Suprapubic skin (tissue), 4 donors: ENCODE measurements around the gene GAB3. TPM values are rescaled to one million over a fixed set of nuclear protein-coding genes. Genes with fewer than 3 reads are reported as not detected.

Experiments
- DNase-seq, 2 donors: peaks; one replicate each; pipeline ENCODE4 v3.0.0-alpha.2; 2019; ENCODE audit warnings: low spot score in 2 of 2
- H3K27ac ChIP-seq: fragments of 200-600 bp; sonication (generic); one replicate; pipeline ENCODE4 v1.5.1; 2019
- H3K27me3 ChIP-seq: fragments of 200-600 bp; sonication (generic); one replicate; pipeline ENCODE4 v1.5.1; 2019
- H3K36me3 ChIP-seq: fragments of 200-600 bp; sonication (generic); one replicate; pipeline ENCODE4 v1.5.1; 2019
- H3K4me1 ChIP-seq: fragments of 200-600 bp; sonication (generic); one replicate; pipeline ENCODE4 v1.5.1; 2019
- H3K4me3 ChIP-seq: fragments of 200-600 bp; sonication (generic); one replicate; pipeline ENCODE4 v1.5.1; 2019; ENCODE audit warnings: mild to moderate bottlenecking
- H3K9me3 ChIP-seq: fragments of 200-600 bp; sonication (generic); one replicate; pipeline ENCODE4 v1.5.1; 2019
- CTCF ChIP-seq, 2 donors: fragments of 200-600 bp in 1 of 2; fragments of 450-650 bp in 1 of 2; sonication (generic) in 1 of 2; IDR thresholded peaks; one replicate each; pipeline ENCODE4 v1.5.1; 2016 to 2019; ENCODE audit warnings: antibody characterized with exemption in 2 of 2, mild to moderate bottlenecking in 1 of 2, moderate library complexity in 1 of 2
- EP300 ChIP-seq: sonication (generic); formaldehyde crosslinking; IDR thresholded peaks from one replicate; pipeline ENCODE4 v1.6.1; 2017; ENCODE audit warnings: antibody characterized with exemption
- POLR2A ChIP-seq, 2 donors: fragments of 450-650 bp; IDR thresholded peaks; one replicate each; pipeline ENCODE4 v1.6.1; 2017; ENCODE audit warnings: antibody characterized with exemption in 2 of 2, mild to moderate bottlenecking in 2 of 2, moderate library complexity in 2 of 2
- POLR2AphosphoS5 ChIP-seq, 3 donors: sonication (generic); formaldehyde crosslinking; IDR thresholded peaks; one replicate each; pipeline ENCODE4 v1.6.1; 2017; ENCODE audit warnings: antibody characterized with exemption in 3 of 3
- WGBS: methylation state at CpG from one replicate; pipeline ENCODE4 v1.1.5; 2018; 5-methylcytosine and 5-hydroxymethylcytosine counted together
- total RNA-seq, 4 donors: library from RNA; depleted of rRNA; stranded (reverse); fragments of >200 nt; gene quantifications; one replicate each; pipeline ENCODE4 v1.1.0, GENCODE V29; 2016

The GAB3 gene
- total RNA-seq, 4 donors from 2014 or later = 0.65 to 2.7 (median 1.6) TPM

GRCh38 chrX:154762537-154763296, 11.8 kb upstream of the GAB3 start, which contains the start of gene DKC1:
DKC1 (plus strand) TSS chrX:154762864; CDS start chrX:154762966, 102 bp downstream.
- H3K4me1 ChIP-seq = peaks cover 6% of the 10 kb centered on the region
- TF ChIP-seq POLR2AphosphoS5 (IDR thresholded peaks at IDR 0.05) (peak in 1 of 3 donors; percentile 54), EP300 (no peak), CTCF (IDR thresholded peaks at IDR 0.05) (no peak), POLR2A (IDR thresholded peaks at IDR 0.05) (no peak)
- H3K27me3 ChIP-seq = no peaks in the 10 kb centered on the region
- H3K4me3 ChIP-seq = peak within 1 kb of the TSS; percentile 71
- DNase-seq = peak; percentile 93 to 95
- 38% methylated on average over 48 of the region's 84 CpGs for WGBS
- H3K9me3 ChIP-seq = no peaks in the 10 kb centered on the region
- H3K27ac ChIP-seq = peak within 1 kb of the TSS; percentile 87
- H3K36me3 ChIP-seq = peaks cover 18% of the 10 kb centered on the region

- peak overlapping the region; percentile 87 for H3K27ac ChIP-seq
- H3K36me3 ChIP-seq = peaks cover 12% of the 10 kb centered on the region
- no peak for DNase-seq
- no peaks in the 10 kb centered on the region for H3K9me3 ChIP-seq
- no peak for TF ChIP-seq CTCF (IDR thresholded peaks at IDR 0.05)
- TF ChIP-seq POLR2A (IDR thresholded peaks at IDR 0.05) = no peak
- no peak for TF ChIP-seq POLR2AphosphoS5 (IDR thresholded peaks at IDR 0.05)
- TF ChIP-seq EP300 = no peak
- H3K4me3 ChIP-seq = peak overlapping the region; percentile 71
- WGBS = 51% methylated on average over 11 of the region's 11 CpGs
- peaks cover 6% of the 10 kb centered on the region for H3K4me1 ChIP-seq
- no peaks in the 10 kb centered on the region for H3K27me3 ChIP-seq
Measured at GRCh38 chrX:154761977-154762536, 11.2 kb upstream of the GAB3 start.

DNA sequence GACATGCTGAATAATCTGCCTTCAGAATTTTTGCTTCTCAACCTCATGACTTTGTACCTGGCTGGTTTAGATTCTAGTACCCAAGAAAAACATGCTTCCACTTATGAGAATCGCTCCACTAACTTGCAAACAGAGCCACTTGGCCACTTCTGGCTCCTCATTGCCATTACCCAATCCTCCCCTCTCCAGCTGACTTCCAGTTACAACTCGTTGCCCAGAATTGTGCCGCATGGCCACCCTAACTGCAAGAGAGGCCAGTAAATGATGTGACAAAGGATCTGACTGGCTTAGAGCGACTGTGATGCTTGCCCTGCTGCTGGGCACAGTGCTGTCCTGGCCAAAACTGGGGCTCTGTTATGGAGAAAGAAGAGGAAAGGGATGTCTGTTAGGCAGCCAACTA, 7.8 kb upstream of the GAB3 start:
- WGBS = 71% methylated on average over 4 of the region's 4 CpGs
- Histone ChIP-seq H3K27me3 (no peaks in the 10 kb centered on the region), H3K36me3 (no peaks in the 10 kb centered on the region), H3K27ac (no peak overlapping the region), H3K4me3 (no peak overlapping the region), H3K9me3 (no peaks in the 10 kb centered on the region), H3K4me1 (peaks cover 6% of the 10 kb centered on the region)
- DNase-seq = no peak
- TF ChIP-seq POLR2AphosphoS5 (IDR thresholded peaks at IDR 0.05) (no peak), EP300 (no peak), CTCF (IDR thresholded peaks at IDR 0.05) (no peak), POLR2A (IDR thresholded peaks at IDR 0.05) (no peak)

DNA sequence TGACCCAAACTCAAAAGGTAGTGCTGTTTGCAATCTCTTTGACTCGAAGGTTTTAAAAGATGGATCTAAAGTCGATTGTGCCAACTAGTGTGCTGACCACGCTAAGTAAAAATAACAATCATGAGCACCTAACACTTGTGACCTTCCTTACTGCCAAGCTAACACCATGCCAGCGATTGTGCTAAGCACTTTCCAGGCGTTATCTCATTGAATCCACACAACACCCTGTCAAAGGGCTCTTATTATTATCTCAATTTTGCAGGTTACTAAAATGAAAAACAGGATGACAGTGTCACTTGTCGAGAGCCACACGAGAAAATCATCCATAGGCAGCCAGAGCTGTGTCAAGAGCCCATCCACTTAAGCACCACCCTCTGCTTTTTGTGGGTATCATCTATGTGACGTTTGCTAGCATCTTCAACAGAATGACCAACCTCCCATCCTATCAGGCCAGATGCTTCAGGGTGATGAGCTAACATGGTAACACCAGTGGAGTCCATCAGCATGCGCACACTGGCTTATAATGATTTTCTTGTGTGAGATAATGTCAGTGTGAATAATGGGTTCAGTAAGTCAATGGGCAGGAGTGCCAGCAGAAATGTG, 893 bp upstream of the GAB3 start:
- H3K27ac ChIP-seq = no peak overlapping the region

More for the DNA sequence above, 893 bp upstream of the GAB3 start:
- no peak for DNase-seq
- H3K4me3 ChIP-seq = no peak overlapping the region
- H3K4me1 ChIP-seq = peaks cover 3% of the 10 kb centered on the region
- TF ChIP-seq POLR2AphosphoS5 (IDR thresholded peaks at IDR 0.05) = no peak
- no peak for TF ChIP-seq CTCF (IDR thresholded peaks at IDR 0.05)
- TF ChIP-seq POLR2A (IDR thresholded peaks at IDR 0.05) = no peak
- TF ChIP-seq EP300 = no peak
- 70% methylated on average over 9 of the region's 9 CpGs for WGBS
- no peaks in the 10 kb centered on the region for H3K27me3 ChIP-seq
- no peaks in the 10 kb centered on the region for H3K9me3 ChIP-seq
- no peaks in the 10 kb centered on the region for H3K36me3 ChIP-seq
